Breast epithelium (tissue), 4 donors: ENCODE measurements around the gene NDEL1. TPM values are rescaled to one million over a fixed set of nuclear protein-coding genes. Genes with fewer than 3 reads are reported as not detected.

Source experiments
- DNase-seq, 2 donors: peaks; one replicate each; pipeline ENCODE4 v3.0.0-alpha.2; 2019; ENCODE audit warnings: low spot score in 2 of 2
- H3K27ac ChIP-seq, 2 donors: fragments of 200-600 bp; sonication (generic) in 1 of 2; one replicate each; pipeline ENCODE4 v1.5.1; 2016 to 2019; ENCODE audit warnings: mild to moderate bottlenecking in 1 of 2
- H3K27me3 ChIP-seq, 2 donors: fragments of 200-600 bp; sonication (generic) in 1 of 2; one replicate each; pipeline versions ENCODE4 v1.5.1 to v1.6.0; 2017 to 2019; ENCODE audit warnings: control low read depth in 1 of 2, mild to moderate bottlenecking in 1 of 2
- H3K36me3 ChIP-seq: fragments of 200-600 bp; one replicate; pipeline ENCODE4 v1.5.1; 2019
- H3K4me1 ChIP-seq, 2 donors: fragments of 200-600 bp; sonication (generic); one replicate each; pipeline ENCODE4 v1.5.1; 2016 to 2019; ENCODE audit warnings: control low read depth in 1 of 2
- H3K4me3 ChIP-seq, 3 donors: fragments of 200-600 bp; sonication (generic); 1 replicate in 2 of 3; 2 replicates in 1 of 3; pipeline ENCODE4 v1.5.1; 2016 to 2019; ENCODE audit warnings: mild to moderate bottlenecking in 3 of 3, moderate library complexity in 2 of 3
- H3K9me3 ChIP-seq, 2 donors: fragments of 200-600 bp; sonication (generic) in 1 of 2; one replicate each; pipeline ENCODE4 v1.5.1; 2016 to 2019; ENCODE audit warnings: control low read depth in 1 of 2
- POLR2A ChIP-seq: fragments of 450-650 bp; IDR thresholded peaks from one replicate; pipeline ENCODE4 v1.6.1; 2016; ENCODE audit warnings: antibody characterized with exemption, mild to moderate bottlenecking, moderate library complexity
- POLR2AphosphoS5 ChIP-seq, 3 donors: sonication (generic); formaldehyde crosslinking; IDR thresholded peaks; one replicate each; pipeline ENCODE4 v1.6.1; 2017; ENCODE audit warnings: antibody characterized with exemption in 3 of 3
- intact Hi-C: fragments of 100-400 bp; cut with DNase I; formaldehyde crosslinking; loops from one replicate; pipeline ENCODE4 v1.15.1; 2023; ENCODE audit warnings: low total_unique reads
- total RNA-seq, 3 donors: library from RNA; depleted of rRNA; stranded (reverse); fragments of >200 nt; gene quantifications; one replicate each; pipeline ENCODE4 v1.1.0, GENCODE V29; 2016
- TF ChIP-seq, protein P1 (sequence below), 3 donors: fragments of 450-650 bp; IDR thresholded peaks; one replicate each; pipeline ENCODE4 v1.5.1; 2016 to 2017; ENCODE audit warnings: antibody characterized with exemption in 3 of 3, mild to moderate bottlenecking in 3 of 3, moderate library complexity in 3 of 3

Gene NDEL1
- total RNA-seq, 3 donors from 2014 or later = 51.1 to 80.6 (median 61.4) TPM

DNA sequence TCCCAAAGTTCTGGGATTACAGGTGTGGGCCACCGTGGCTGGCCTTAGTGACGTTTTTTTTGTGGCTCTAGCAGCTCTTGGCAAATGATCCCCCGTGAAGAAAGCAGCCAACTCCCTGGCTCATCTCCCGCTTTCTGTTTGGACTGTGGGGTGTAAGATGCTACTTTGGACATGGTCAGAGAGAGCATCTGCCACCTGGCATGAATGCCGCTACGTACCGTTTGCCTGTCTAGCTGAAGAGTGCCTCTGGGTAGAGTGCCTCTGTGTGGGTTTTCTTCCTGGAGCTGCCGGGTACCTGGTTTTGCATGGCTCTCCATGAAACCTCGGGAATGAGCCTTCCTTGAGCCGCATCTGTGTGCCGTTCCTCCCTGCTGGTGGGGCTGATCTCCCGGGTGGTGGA is 34.3 kb downstream of the NDEL1 start:
- Histone ChIP-seq H3K4me1 (peaks cover 5 to 9% of the 10 kb centered on the region in 2 donors), H3K9me3 (no peaks in the 10 kb centered on the region), H3K4me3 (peak overlapping the region in 1 of 3 donors; percentile 40), H3K27ac (peak overlapping the region; percentile 73 to 82), H3K36me3 (no peaks in the 10 kb centered on the region), H3K27me3 (no peaks in the 10 kb centered on the region)
- intact Hi-C loops = no loop called here
- DNase-seq = no peak
- TF ChIP-seq, protein P1, sequence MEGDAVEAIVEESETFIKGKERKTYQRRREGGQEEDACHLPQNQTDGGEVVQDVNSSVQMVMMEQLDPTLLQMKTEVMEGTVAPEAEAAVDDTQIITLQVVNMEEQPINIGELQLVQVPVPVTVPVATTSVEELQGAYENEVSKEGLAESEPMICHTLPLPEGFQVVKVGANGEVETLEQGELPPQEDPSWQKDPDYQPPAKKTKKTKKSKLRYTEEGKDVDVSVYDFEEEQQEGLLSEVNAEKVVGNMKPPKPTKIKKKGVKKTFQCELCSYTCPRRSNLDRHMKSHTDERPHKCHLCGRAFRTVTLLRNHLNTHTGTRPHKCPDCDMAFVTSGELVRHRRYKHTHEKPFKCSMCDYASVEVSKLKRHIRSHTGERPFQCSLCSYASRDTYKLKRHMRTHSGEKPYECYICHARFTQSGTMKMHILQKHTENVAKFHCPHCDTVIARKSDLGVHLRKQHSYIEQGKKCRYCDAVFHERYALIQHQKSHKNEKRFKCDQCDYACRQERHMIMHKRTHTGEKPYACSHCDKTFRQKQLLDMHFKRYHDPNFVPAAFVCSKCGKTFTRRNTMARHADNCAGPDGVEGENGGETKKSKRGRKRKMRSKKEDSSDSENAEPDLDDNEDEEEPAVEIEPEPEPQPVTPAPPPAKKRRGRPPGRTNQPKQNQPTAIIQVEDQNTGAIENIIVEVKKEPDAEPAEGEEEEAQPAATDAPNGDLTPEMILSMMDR (IDR thresholded peaks at IDR 0.05) = no peak
- TF ChIP-seq POLR2A (no peak), POLR2AphosphoS5 (IDR thresholded peaks at IDR 0.05) (no peak)

DNA sequence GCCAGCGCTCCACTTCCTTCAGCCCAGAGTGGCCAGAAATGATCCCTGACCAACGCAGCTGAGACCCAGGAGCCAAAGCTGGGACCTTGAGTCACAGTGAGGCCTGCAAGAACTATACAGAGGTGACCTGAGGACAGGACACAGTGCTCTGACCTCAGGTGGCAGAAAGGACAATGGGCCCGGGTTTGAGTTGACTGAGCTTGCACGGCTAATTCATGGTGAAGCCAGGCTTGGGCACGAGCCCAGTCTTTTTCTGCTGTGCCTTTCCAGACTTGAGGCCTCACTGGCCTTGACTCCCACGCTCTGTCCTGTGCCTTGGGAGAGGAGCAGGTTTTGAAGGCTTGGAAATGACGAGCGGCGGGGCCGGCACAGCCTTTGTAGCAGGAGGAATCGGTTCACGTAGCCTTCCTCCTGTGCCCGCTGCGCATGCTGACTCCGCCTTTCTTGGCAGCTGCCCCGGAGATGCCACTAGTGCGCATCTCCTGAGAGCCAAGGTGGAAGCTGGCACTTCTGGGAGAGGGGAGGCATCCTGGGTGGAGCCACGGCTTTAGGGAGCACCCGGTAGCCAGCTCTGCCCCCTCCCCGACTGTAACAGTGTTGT is 34.9 kb downstream of the NDEL1 start:
- DNase-seq = peak; percentile 84 to 86
- Histone ChIP-seq H3K4me3 (peak overlapping the region in 1 of 3 donors; percentile 40), H3K4me1 (peaks cover 3 to 5% of the 10 kb centered on the region in 2 donors), H3K9me3 (no peaks in the 10 kb centered on the region), H3K27me3 (no peaks in the 10 kb centered on the region), H3K27ac (peak overlapping the region; percentile 73 to 82), H3K36me3 (no peaks in the 10 kb centered on the region)
- no peak for TF ChIP-seq POLR2A
- no peak for TF ChIP-seq POLR2AphosphoS5 (IDR thresholded peaks at IDR 0.05)
- TF ChIP-seq, protein P1 (IDR thresholded peaks at IDR 0.05) = no peak
- intact Hi-C loops = no loop called here

DNA sequence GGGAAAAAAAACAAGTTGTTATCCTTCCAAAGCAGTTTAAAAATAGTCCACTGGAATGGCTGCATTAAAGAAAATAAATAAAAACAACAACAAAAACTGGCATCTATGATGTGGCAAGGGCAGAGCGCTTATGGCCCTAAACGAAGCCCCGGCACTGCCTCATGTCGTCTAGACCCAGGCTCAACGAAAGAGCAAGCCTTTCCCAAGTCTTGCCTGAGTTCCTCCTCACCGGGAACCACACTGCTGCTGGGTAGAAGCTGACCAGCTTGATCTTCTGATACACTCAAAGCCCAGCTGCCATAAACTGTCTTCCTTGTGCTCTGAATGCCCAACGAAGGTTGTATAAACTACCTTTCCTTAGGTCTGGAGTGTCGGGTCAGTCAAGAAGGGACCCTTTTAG is 37.0 kb downstream of the NDEL1 start:
- Histone ChIP-seq H3K27me3 (no peaks in the 10 kb centered on the region), H3K36me3 (peaks cover 5% of the 10 kb centered on the region), H3K4me3 (no peak overlapping the region), H3K27ac (no peak overlapping the region), H3K9me3 (no peaks in the 10 kb centered on the region), H3K4me1 (peaks cover 0 to 5% of the 10 kb centered on the region in 2 donors)
- no peak for DNase-seq
- TF ChIP-seq POLR2AphosphoS5 (IDR thresholded peaks at IDR 0.05) (no peak), POLR2A (no peak)
- TF ChIP-seq, protein P1 (IDR thresholded peaks at IDR 0.05) = no peak
- intact Hi-C loops = no loop called here

DNA sequence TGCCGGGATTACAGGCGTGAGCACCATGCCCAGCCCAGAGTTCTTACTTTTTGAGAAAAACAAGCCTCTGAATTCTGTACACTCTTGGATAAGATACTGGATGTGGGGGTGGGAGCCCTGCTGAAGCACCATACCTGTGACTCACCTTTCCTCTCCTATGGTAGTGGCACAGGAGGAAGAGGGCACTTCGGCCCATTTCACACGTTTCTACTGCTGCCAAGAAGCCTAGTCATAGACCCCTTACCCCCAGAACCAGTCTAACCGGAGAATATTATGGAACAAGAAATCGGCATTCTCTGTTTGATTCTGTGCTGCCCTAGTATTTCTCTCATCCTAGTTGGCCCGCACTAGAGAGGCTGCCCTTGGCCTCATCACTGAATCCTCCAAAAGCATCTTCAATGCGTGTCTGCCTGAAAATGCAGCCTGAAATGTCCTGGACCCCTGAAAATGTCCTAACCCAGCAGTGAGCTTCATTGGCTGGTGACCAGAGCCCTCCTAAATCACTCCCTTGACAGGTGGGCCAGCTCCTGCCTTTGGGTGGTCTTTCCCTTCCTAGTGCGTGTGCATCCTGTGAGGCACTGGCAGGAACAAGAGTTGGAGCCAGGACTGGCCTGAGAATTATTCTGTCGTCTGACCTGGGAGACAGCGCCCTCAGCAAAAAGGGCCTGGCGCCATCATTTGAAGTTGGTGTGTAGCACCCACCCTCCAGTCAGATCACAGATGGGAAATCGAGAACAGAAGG is 37.9 kb downstream of the NDEL1 start:
- DNase-seq = no peak
- Histone ChIP-seq H3K27ac (no peak overlapping the region), H3K27me3 (no peaks in the 10 kb centered on the region), H3K4me1 (peaks cover 0 to 5% of the 10 kb centered on the region in 2 donors), H3K36me3 (peaks cover 5% of the 10 kb centered on the region), H3K9me3 (no peaks in the 10 kb centered on the region), H3K4me3 (no peak overlapping the region)
- TF ChIP-seq, protein P1 (IDR thresholded peaks at IDR 0.05) = no peak
- no peak for TF ChIP-seq POLR2A
- no peak for TF ChIP-seq POLR2AphosphoS5 (IDR thresholded peaks at IDR 0.05)
- intact Hi-C loops = no loop called here

DNA sequence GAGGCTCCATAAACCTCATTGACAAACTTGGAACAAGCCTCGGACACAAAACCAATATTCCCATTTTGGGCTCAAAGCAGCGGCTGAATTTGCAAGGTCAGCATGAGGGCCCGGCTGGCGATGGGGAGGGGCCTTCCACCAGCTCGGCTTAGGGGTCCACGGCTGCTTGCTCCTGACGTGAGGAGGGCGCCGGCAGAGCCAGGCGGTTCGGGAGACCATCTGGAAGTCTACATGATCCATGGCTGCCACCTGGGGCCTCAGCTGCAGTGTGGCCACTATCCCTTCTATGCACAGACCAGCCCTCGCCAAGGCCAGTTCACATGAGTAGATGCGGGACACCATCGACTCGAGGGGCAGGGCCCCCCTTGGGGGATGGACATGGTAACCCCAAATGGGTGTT is 39.1 kb downstream of the NDEL1 start:
- peaks cover 5% of the 10 kb centered on the region for H3K36me3 ChIP-seq
- H3K27me3 ChIP-seq = no peaks in the 10 kb centered on the region
- H3K4me1 ChIP-seq = peaks cover 3 to 6% of the 10 kb centered on the region in 2 donors
- H3K27ac ChIP-seq = no peak overlapping the region
- intact Hi-C loops = no loop called here
- H3K4me3 ChIP-seq = no peak overlapping the region
- TF ChIP-seq, protein P1 (IDR thresholded peaks at IDR 0.05) = no peak
- TF ChIP-seq POLR2AphosphoS5 (IDR thresholded peaks at IDR 0.05) (no peak), POLR2A (no peak)
- DNase-seq = no peak
- no peaks in the 10 kb centered on the region for H3K9me3 ChIP-seq
